Thyroid gland (tissue), 4 donors: ENCODE results near the gene KRTAP21-1. TPM values are rescaled to one million over a fixed set of nuclear protein-coding genes. Genes with fewer than 3 reads are reported as not detected.

Source experiments
- DNase-seq, 2 donors: peaks; one replicate each; pipeline ENCODE4 v3.0.0-alpha.2; 2019
- H3K27ac ChIP-seq, 3 donors: fragments of 200-600 bp; sonication (generic); 1 replicate in 2 of 3; 2 replicates in 1 of 3; pipeline ENCODE4 v1.5.1; 2016 to 2019; ENCODE audit warnings: mild to moderate bottlenecking in 1 of 3, moderate library complexity in 1 of 3
- H3K27me3 ChIP-seq: fragments of 200-600 bp; sonication (generic); one replicate; pipeline ENCODE4 v1.5.1; 2019
- H3K36me3 ChIP-seq, 2 donors: fragments of 200-600 bp; sonication (generic); one replicate each; pipeline ENCODE4 v1.5.1; 2016 to 2019
- H3K4me1 ChIP-seq, 2 donors: fragments of 200-600 bp; sonication (generic); one replicate each; pipeline ENCODE4 v1.5.1; 2017 to 2019
- H3K4me3 ChIP-seq, 3 donors: fragments of 200-600 bp; sonication (generic); replicated peaks in 1 of 3; 1 replicate in 2 of 3; 2 replicates in 1 of 3; pipeline ENCODE4 v1.5.1; 2016; ENCODE audit warnings: mild to moderate bottlenecking in 1 of 3
- H3K9me3 ChIP-seq: fragments of 200-600 bp; sonication (generic); one replicate; pipeline ENCODE4 v1.5.1; 2017
- CTCF ChIP-seq, 6 experiments: fragments of 200-600 bp in 3 of 6; fragments of 450-650 bp in 3 of 6; sonication (generic) in 3 of 6; IDR thresholded peaks; one replicate each; pipeline ENCODE4 v1.5.1; 2016 to 2019; ENCODE audit warnings: antibody characterized with exemption in 6 of 6, mild to moderate bottlenecking in 2 of 6, inconsistent platforms in 1 of 6, moderate library complexity in 1 of 6
- POLR2A ChIP-seq, 2 donors: fragments of 450-650 bp; IDR thresholded peaks; one replicate each; pipeline ENCODE4 v1.6.1; 2017; ENCODE audit warnings: antibody characterized with exemption in 2 of 2, mild to moderate bottlenecking in 2 of 2, moderate library complexity in 1 of 2
- WGBS, 2 donors: methylation state at CpG; one replicate each; pipeline ENCODE4 v1.1.5; 2017; 5-methylcytosine and 5-hydroxymethylcytosine counted together
- intact Hi-C: fragments of 100-400 bp; cut with DNase I; formaldehyde crosslinking; loops from one replicate; pipeline ENCODE4 v1.15.1; 2023
- total RNA-seq, 4 donors: library from RNA; depleted of rRNA; stranded (reverse); fragments of >200 nt; gene quantifications; one replicate each; pipeline ENCODE4 v1.2.3, GENCODE V29; 2016

KRTAP21-1 gene
- total RNA-seq, 4 donors from 2014 or later, result not detected

DNA sequence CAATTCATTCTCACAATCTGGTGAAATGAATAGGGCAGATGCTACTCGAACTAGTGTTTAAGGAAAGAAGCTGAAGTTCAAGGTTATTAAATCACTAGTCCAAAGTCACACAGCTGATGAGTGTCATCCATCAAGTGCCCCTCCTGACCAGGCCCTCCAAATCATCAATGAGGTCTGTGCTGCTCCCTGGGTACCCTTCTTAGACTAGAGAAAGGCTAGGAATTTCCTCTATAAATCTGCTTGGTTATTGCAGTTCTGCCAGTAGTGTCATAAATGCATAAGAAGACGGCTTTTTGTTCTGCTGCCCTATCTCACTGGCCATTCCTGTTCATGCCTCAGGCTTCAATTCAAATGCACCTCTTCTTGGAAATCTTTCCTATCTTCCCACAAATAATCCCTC is 5.5 kb upstream of the KRTAP21-1 start:
- Histone ChIP-seq H3K36me3 (no peaks in the 10 kb centered on the region), H3K4me1 (no peaks in the 10 kb centered on the region), H3K9me3 (no peaks in the 10 kb centered on the region), H3K27me3 (no peaks in the 10 kb centered on the region), H3K4me3 (no peak overlapping the region), H3K27ac (no peak overlapping the region)
- intact Hi-C loops, result no loop called here
- TF ChIP-seq CTCF (IDR thresholded peaks at IDR 0.05) (no peak), POLR2A (IDR thresholded peaks at IDR 0.05) (no peak)
- WGBS, 2 donors, result 76 to 86% methylated on average over 2 of the region's 2 CpGs
- DNase-seq, result no peak

DNA sequence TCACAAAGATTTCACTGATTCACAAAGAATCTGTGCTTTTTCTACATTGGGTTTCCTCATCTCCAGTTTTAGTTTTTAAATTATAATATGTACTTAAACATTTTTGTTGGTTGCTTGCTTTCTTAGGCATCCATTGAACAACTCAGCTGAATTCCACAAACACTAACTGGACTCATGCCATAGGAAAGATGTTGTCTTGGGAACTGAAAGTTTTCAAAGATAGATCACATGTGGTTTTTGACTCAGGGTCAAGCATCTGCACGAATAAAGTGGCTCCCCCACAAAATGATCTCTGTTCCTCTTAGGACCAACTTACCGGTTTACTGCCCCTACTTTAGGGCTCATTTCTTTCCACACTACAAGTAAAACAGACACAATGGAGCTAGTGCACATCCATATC is 3.1 kb upstream of the KRTAP21-1 start:
- TF ChIP-seq POLR2A (IDR thresholded peaks at IDR 0.05) (no peak), CTCF (IDR thresholded peaks at IDR 0.05) (no peak)
- intact Hi-C loops, result no loop called here
- no peaks in the 10 kb centered on the region for H3K4me1 ChIP-seq
- H3K27ac ChIP-seq, result no peak overlapping the region
- no peaks in the 10 kb centered on the region for H3K9me3 ChIP-seq
- no peaks in the 10 kb centered on the region for H3K36me3 ChIP-seq
- no peaks in the 10 kb centered on the region for H3K27me3 ChIP-seq
- H3K4me3 ChIP-seq, result no peak overlapping the region
- no peak for DNase-seq
- 41 to 45% methylated on average over 2 of the region's 2 CpGs for WGBS, 2 donors

GRCh38 chr21:30747159-30747558 is 8.1 kb downstream of the KRTAP21-1 start, which contains the start of gene KRTAP21-2:
Gene KRTAP21-2 (minus strand): TSS chr21:30747259. CDS start chr21:30747202, 57 bp downstream.
- no peaks in the 10 kb centered on the region for H3K9me3 ChIP-seq
- TF ChIP-seq POLR2A (IDR thresholded peaks at IDR 0.05) (no peak), CTCF (IDR thresholded peaks at IDR 0.05) (no peak)
- DNase-seq, result no peak
- no peaks in the 10 kb centered on the region for H3K4me1 ChIP-seq
- no peak within 1 kb of the TSS for H3K27ac ChIP-seq
- H3K27me3 ChIP-seq, result no peaks in the 10 kb centered on the region
- no peak within 1 kb of the TSS for H3K4me3 ChIP-seq
- H3K36me3 ChIP-seq, result no peaks in the 10 kb centered on the region
- intact Hi-C loops, result no loop called here

DNA sequence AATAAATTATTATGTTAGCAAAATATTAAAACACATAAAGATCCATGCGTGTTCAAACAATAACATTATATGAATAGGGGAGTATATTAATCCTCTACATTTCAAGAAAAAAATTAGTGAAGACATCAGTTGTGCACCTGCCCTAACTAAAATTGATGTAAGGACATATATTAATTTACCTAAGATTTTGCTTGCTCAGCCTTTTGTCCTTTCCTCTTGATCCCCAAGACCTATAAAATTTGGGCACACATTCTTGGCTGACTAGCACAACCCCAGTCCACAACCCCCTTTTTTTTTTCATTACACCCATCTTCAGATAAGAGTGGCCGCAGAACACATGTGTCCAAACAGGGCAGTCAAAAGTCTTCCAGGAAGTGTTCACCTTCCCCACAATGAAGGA is 14.8 kb downstream of the KRTAP21-1 start:
- TF ChIP-seq CTCF (IDR thresholded peaks at IDR 0.05), result no peak
- TF ChIP-seq POLR2A (IDR thresholded peaks at IDR 0.05), result no peak
- no peaks in the 10 kb centered on the region for H3K36me3 ChIP-seq
- 91% methylated on average over 2 of the region's 2 CpGs for WGBS, 2 donors
- no peaks in the 10 kb centered on the region for H3K4me1 ChIP-seq
- DNase-seq, result no peak
- no peak overlapping the region for H3K27ac ChIP-seq
- no peaks in the 10 kb centered on the region for H3K27me3 ChIP-seq
- H3K9me3 ChIP-seq, result no peaks in the 10 kb centered on the region
- no peak overlapping the region for H3K4me3 ChIP-seq
- intact Hi-C loops, result no loop called here

- Histone ChIP-seq H3K27ac (no peak overlapping the region), H3K36me3 (no peaks in the 10 kb centered on the region), H3K4me1 (no peaks in the 10 kb centered on the region), H3K27me3 (no peaks in the 10 kb centered on the region), H3K9me3 (no peaks in the 10 kb centered on the region), H3K4me3 (no peak overlapping the region)
- WGBS, 2 donors, result 52 to 61% methylated on average over 1 of the region's 1 CpG
- peak in 3 of 6 experiments; percentile 11 to 57 (median 39) for TF ChIP-seq CTCF (IDR thresholded peaks at IDR 0.05)
- no peak for TF ChIP-seq POLR2A (IDR thresholded peaks at IDR 0.05)
- intact Hi-C loops, result no loop called here
- DNase-seq, result no peak
These were observed 22.2 kb downstream of the KRTAP21-1 start for GRCh38 chr21:30733026-30733425.
